Measurements from ENCODE around the gene PLA2G4D.

PLA2G4D gene

DNA sequence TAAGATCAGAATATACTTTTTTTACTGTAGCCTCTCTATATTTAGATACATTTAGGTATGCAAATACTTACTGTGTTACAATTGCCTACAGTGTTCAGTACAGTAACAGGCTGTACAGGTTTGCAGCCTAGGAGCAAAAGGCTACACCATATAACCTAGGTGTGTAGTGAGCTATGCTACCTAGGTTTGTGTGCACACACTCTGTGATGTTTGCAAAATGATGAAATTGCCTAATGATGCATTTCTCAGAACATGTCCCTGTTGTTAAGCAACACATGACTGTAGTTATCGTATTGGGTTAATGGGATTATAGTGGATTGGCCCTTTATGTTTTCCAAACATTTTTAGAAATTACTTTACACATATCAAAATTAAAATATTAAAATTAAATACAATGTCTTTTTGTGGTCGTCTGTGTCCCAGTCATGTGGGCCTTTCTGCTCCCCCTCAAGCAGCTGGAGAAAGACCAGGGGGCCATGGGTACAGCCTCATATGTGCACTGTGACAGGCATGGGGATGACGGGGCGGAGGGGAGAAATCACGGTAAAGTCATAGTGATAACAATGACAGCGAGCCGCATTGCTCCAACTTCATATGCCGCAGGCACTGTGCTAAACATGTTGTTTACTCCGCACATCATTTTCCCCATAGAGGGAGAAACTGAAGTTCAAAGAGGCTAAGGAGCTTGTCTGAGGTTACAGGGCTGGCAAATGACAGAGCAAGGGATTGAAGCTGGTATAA, 46.1 kb downstream of the PLA2G4D start:
- TF ChIP-seq, protein P1, sequence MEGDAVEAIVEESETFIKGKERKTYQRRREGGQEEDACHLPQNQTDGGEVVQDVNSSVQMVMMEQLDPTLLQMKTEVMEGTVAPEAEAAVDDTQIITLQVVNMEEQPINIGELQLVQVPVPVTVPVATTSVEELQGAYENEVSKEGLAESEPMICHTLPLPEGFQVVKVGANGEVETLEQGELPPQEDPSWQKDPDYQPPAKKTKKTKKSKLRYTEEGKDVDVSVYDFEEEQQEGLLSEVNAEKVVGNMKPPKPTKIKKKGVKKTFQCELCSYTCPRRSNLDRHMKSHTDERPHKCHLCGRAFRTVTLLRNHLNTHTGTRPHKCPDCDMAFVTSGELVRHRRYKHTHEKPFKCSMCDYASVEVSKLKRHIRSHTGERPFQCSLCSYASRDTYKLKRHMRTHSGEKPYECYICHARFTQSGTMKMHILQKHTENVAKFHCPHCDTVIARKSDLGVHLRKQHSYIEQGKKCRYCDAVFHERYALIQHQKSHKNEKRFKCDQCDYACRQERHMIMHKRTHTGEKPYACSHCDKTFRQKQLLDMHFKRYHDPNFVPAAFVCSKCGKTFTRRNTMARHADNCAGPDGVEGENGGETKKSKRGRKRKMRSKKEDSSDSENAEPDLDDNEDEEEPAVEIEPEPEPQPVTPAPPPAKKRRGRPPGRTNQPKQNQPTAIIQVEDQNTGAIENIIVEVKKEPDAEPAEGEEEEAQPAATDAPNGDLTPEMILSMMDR (IDR thresholded peaks at IDR 0.05; ENCODE audit: low read depth, low read length, missing control alignments) = no peak
- no peak for DNase-seq (ENCODE audit: extremely low read depth, low read depth)
- no peak overlapping the region for H3K4me3 ChIP-seq (replicated peaks; ENCODE audit: low read depth, low read length)

DNA sequence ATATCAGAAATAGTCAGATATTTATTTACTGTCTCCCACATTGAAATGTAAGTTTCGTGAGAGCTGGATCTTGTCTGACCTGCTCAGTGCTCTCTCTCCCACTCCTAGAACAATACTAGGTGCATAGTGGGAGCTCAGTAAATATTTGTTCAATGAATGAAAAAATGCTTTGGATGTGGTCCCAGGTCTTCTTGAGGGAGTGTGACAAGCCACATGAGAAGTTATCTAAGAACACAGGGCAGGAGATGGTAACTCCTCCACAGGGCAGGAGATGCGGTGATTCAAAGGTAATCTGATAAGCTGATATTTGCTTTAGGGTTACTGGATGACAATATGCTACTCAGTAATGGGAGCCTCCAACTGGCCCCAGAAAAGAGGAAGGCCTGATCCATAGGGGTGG, 47.8 kb downstream of the PLA2G4D start:
- no peak for DNase-seq (ENCODE audit: extremely low read depth, low read depth)
- TF ChIP-seq, protein P1 (IDR thresholded peaks at IDR 0.05; ENCODE audit: low read depth, low read length, missing control alignments) = no peak
- no peak overlapping the region for H3K4me3 ChIP-seq (replicated peaks; ENCODE audit: low read depth, low read length)

DNA sequence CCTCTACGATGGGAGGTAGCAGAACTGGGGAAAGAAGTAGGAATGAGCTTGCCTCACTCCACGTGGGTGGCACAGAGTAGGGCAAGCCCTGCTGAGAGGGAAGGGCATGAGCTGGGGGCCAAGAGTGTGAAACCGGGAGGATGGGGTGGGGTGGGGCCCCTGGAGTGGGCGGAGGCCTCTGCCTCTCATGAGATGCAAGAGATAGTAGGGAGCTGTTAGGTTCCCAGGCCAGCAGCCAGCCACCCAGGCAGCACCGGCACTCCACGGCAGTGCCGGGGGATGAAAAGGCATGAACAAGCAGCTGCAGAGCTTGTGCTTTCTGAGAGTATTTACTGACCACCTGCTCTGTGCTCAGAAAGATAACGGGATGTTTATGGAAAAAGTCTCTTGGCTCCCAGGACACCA, 49.1 kb downstream of the PLA2G4D start:
- no peak overlapping the region for H3K4me3 ChIP-seq (replicated peaks; ENCODE audit: low read depth, low read length)
- TF ChIP-seq, protein P1 (IDR thresholded peaks at IDR 0.05; ENCODE audit: low read depth, low read length, missing control alignments) = no peak
- no peak for DNase-seq (ENCODE audit: extremely low read depth, low read depth)

DNA sequence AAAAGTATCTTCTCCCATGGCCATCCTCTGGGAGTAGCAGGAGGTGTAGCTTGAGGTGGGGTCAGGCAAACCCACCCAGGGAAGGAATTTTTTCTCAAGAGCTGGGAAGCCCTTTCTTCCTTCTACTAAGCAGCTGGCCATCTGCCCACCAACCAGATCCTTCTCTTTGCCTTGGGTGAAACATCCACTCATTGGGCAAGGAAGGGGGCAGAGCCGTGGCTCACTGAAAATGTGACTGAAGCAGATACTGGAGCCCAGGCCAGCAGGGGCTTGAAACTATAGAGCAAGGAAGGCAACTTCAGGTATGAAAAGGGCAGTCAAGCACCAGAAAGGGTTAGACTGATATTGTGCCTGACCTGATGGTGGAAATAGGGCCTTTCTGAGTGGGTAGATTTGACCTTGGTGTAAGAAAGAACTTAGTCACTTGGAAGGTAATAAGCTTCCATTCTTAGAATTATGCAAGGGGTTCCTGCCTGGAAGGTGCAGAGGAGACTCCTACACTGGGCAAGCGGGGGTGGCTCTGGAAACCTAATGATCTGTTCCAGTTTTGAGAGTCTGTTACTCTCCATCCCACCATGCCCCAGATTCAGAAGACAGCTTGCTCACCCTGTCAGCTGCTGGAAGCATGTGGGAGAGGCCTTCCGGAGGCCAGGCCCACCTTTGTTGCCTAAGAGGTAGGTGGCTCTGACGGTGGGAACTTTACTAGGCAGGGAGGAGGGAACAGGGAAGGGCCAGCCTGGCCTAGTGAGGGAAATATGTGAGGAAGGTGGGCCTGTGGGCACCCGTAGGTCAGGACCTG, 51.6 kb downstream of the PLA2G4D start:
- TF ChIP-seq, protein P1 (IDR thresholded peaks at IDR 0.05; ENCODE audit: low read depth, low read length, missing control alignments) = no peak
- no peak overlapping the region for H3K4me3 ChIP-seq (replicated peaks; ENCODE audit: low read depth, low read length)
- no peak for DNase-seq (ENCODE audit: extremely low read depth, low read depth)

DNA sequence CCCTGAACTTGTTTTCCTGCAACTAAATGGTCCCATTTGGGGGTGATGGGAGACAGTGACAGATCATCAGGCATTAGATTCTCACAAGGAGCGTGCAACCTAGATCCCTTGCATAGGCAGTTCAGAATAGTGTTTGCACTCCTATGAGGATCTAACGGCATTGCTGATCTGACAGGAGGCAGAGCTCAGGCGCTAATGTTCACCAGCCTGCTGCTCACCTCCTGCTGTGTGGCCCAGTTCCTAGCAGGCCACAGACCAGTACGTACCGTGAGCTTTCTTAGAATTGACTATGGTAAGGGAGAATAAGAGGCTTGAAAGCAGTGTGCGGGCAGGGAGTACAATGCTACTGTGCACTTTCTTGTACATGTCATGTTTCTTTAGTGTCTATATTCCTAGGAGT, 56.0 kb downstream of the PLA2G4D start:
- TF ChIP-seq, protein P1 (IDR thresholded peaks at IDR 0.05; ENCODE audit: low read depth, low read length, missing control alignments) = no peak
- no peak overlapping the region for H3K4me3 ChIP-seq (replicated peaks; ENCODE audit: low read depth, low read length)
- no peak for DNase-seq (ENCODE audit: extremely low read depth, low read depth)

DNA sequence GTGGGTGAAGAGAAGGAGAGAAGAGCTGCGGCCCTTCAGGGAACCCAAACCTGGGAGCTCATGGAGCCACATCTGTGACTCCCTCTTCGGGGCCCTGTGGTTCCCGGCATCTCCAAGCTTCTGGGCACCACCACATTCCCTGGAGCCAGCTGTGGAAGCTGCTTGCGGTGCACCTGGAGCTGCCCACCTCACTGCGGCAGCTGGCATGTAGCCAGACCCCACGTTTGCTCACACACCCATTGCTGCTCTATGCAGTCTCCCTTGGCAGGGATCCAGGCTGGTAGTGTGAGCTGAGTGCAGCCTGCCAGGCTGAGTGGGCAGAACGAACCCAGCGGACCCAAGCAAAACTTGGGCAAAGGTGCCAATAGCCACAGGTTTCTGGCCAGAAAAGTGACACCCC, 56.7 kb downstream of the PLA2G4D start:
- TF ChIP-seq, protein P1 (IDR thresholded peaks at IDR 0.05; ENCODE audit: low read depth, low read length, missing control alignments) = no peak
- no peak overlapping the region for H3K4me3 ChIP-seq (replicated peaks; ENCODE audit: low read depth, low read length)
- no peak for DNase-seq (ENCODE audit: extremely low read depth, low read depth)
